GM23338 (cell line): ENCODE results near the gene MPPED1. TPM values are rescaled to one million over a fixed set of nuclear protein-coding genes. Genes with fewer than 3 reads are reported as not detected.

ENCODE experiments used
- ATAC-seq: fragments of 200-7000 bp; cut with Tn5 transposase; 3 replicates; pipeline ENCODE4 v1.9.1; 2020
- DNase-seq: peaks from one replicate; pipeline ENCODE4 v3.0.0-alpha.2; 2015; ENCODE audit warnings: low spot score
- H2AFZ ChIP-seq: fragments of 200-600 bp; sonication (generic); 2 replicates; pipeline ENCODE4 v1.8.0; 2016; ENCODE audit warnings: antibody characterized with exemption, mild to moderate bottlenecking, moderate library complexity
- H3F3A ChIP-seq: fragments of 200-600 bp; sonication (generic); replicated peaks from 2 replicates; pipeline ENCODE4 v1.8.0; 2017; ENCODE audit warnings: antibody characterized with exemption, mixed run types, low read depth
- H3K27ac ChIP-seq: fragments of 200-600 bp; sonication (generic); 2 replicates; pipeline ENCODE4 v1.6.1; 2016; ENCODE audit warnings: low read depth
- H3K27me3 ChIP-seq: fragments of 200-600 bp; sonication (generic); 2 replicates; pipeline ENCODE4 v1.8.0; 2016; ENCODE audit warnings: mild to moderate bottlenecking, mixed run types, moderate library complexity; ENCODE audit not compliant: insufficient read depth
- H3K36me3 ChIP-seq: fragments of 200-600 bp; sonication (generic); 2 replicates; pipeline ENCODE4 v1.8.0; 2016; ENCODE audit warnings: mild to moderate bottlenecking; ENCODE audit not compliant: insufficient read depth
- H3K4me1 ChIP-seq: fragments of 200-600 bp; sonication (generic); 2 replicates; pipeline ENCODE4 v1.8.0; 2016; ENCODE audit warnings: mild to moderate bottlenecking, moderate library complexity; ENCODE audit not compliant: insufficient read depth
- H3K4me2 ChIP-seq: fragments of 200-600 bp; sonication (generic); 2 replicates; pipeline ENCODE4 v1.7.1; 2017; ENCODE audit warnings: mixed run types
- H3K4me3 ChIP-seq: fragments of 200-600 bp; sonication (generic); 2 replicates; pipeline ENCODE4 v1.6.1; 2016; ENCODE audit warnings: mixed run types
- H3K79me2 ChIP-seq: fragments of 200-600 bp; sonication (generic); replicated peaks from 2 replicates; pipeline ENCODE4 v1.8.0; 2017; ENCODE audit warnings: mild to moderate bottlenecking; ENCODE audit not compliant: insufficient read depth
- H3K9me2 ChIP-seq: fragments of 200-600 bp; sonication (generic); 2 replicates; pipeline ENCODE4 v1.8.0; 2017; ENCODE audit not compliant: insufficient read depth
- H4K20me1 ChIP-seq: fragments of 200-600 bp; sonication (generic); replicated peaks from 2 replicates; pipeline ENCODE4 v1.8.0; 2017; ENCODE audit warnings: mild to moderate bottlenecking; ENCODE audit not compliant: insufficient read depth
- H3K27ac Mint-ChIP-seq: 2 replicates; pipeline ENCODE4 v1.8.0; 2020; ENCODE audit warnings: inconsistent platforms, mild to moderate bottlenecking, moderate library complexity, mixed read lengths
- H3K27me3 Mint-ChIP-seq: 3 replicates; pipeline ENCODE4 v1.8.0; 2022; ENCODE audit warnings: low read depth, mild to moderate bottlenecking, moderate library complexity, mixed read lengths, inconsistent platforms; ENCODE audit not compliant: insufficient read depth, poor library complexity
- H3K36me3 Mint-ChIP-seq: 3 replicates; pipeline ENCODE4 v1.8.0; 2021; ENCODE audit warnings: low read depth, mild to moderate bottlenecking, inconsistent platforms, moderate library complexity, mixed read lengths
- H3K4me1 Mint-ChIP-seq: 3 replicates; pipeline ENCODE4 v1.8.0; 2020; ENCODE audit warnings: mild to moderate bottlenecking, inconsistent platforms, mixed read lengths
- H3K4me3 Mint-ChIP-seq: 3 replicates; pipeline ENCODE4 v1.8.0; 2021; ENCODE audit warnings: moderate library complexity, mild to moderate bottlenecking, inconsistent platforms, mixed read lengths
- H3K9me3 Mint-ChIP-seq: 3 replicates; pipeline ENCODE4 v1.8.0; 2020; ENCODE audit warnings: moderate library complexity, mild to moderate bottlenecking, inconsistent platforms, mixed read lengths
- EZH2 ChIP-seq: fragments of 200-600 bp; sonication (generic); IDR thresholded peaks from one replicate; pipeline ENCODE4 v1.8.0; 2017; ENCODE audit warnings: antibody characterized with exemption, mild to moderate bottlenecking, low read depth; ENCODE audit not compliant: unreplicated experiment
- EZH2phosphoT487 ChIP-seq: fragments of 200-600 bp; sonication (generic); IDR thresholded peaks from one replicate; pipeline ENCODE4 v1.8.1; 2018; ENCODE audit warnings: antibody characterized with exemption; ENCODE audit not compliant: unreplicated experiment
- JUNB ChIP-seq: IDR thresholded peaks from one replicate; pipeline ENCODE4 v1.6.1; 2016; ENCODE audit warnings: antibody characterized with exemption; ENCODE audit not compliant: unreplicated experiment
- NANOG ChIP-seq: IDR thresholded peaks from 2 replicates; pipeline ENCODE4 v1.6.1; 2016; ENCODE audit warnings: antibody characterized with exemption, borderline replicate concordance
- POLR2AphosphoS5 ChIP-seq: IDR thresholded peaks from 2 replicates; pipeline ENCODE4 v1.6.1; 2016; ENCODE audit warnings: antibody characterized with exemption, low read depth
- STAT1 ChIP-seq: IDR thresholded peaks from one replicate; pipeline ENCODE4 v1.6.1; 2016; ENCODE audit warnings: antibody characterized with exemption; ENCODE audit not compliant: unreplicated experiment
- ZNF114 ChIP-seq: fragments of 250-450 bp; sonication (Bioruptor Pico); IDR thresholded peaks from 2 replicates; pipeline ENCODE4 v1.5.0; 2020; ENCODE audit warnings: mild to moderate bottlenecking, moderate library complexity
- polyA plus RNA-seq: library from polyadenylated mRNA; unstranded; fragments of >200 nt; fragmentation: Nextera tagmentation; extraction: Ambion mirVana; gene quantifications from 2 replicates; pipeline ENCODE4 v1.2.1, GENCODE V29; 2016
- total RNA-seq: library from RNA; depleted of rRNA; stranded (reverse); fragments of >200 nt; shearing (Covaris generic); gene quantifications from 2 replicates; pipeline ENCODE4 v1.2.3, GENCODE V29; 2014
- TF ChIP-seq, protein P1 (sequence below): fragments of 250-450 bp; sonication (Bioruptor Pico); IDR thresholded peaks from 2 replicates; pipeline ENCODE4 v1.5.0; 2020; ENCODE audit warnings: mild to moderate bottlenecking, moderate library complexity
- TF ChIP-seq, protein P2 (sequence below): IDR thresholded peaks from one replicate; pipeline ENCODE4 v1.6.1; 2018; ENCODE audit warnings: antibody characterized with exemption; ENCODE audit not compliant: unreplicated experiment
- TF ChIP-seq, protein P3 (sequence below), 2 experiments: fragments of 200-600 bp in 1 of 2; sonication (generic) in 1 of 2; conservative IDR thresholded peaks; 2 replicates each; pipeline versions ENCODE4 v1.5.1 to v1.6.1; 2016 to 2017; ENCODE audit warnings: antibody characterized with exemption in 2 of 2, low read depth in 2 of 2, mild to moderate bottlenecking in 2 of 2, moderate library complexity in 1 of 2

MPPED1 gene
- total and polyA plus RNA-seq, 2 experiments from 2014 or later = 0.56 TPM; not detected in 1

DNA sequence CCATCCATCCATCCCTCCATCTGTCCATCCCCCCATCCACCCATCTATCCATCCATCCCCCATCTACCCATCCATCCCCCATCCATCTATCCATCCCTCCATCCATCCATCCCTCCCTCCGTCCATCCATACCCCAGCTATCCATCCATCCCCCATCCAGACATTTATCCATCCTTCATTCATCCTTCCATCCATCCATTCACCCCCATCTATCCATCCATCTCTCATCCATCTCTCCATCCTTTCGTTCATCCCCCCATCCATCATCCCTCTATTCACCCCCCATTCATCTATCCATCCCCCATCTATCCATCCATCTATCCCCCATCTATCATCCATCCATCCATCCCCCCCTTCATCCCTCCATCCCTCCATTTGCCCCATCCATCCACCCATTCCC lies 97.5 kb downstream of the MPPED1 start:
- Histone ChIP-seq H3K4me2 (no peak overlapping the region), H3K27ac (no peak overlapping the region), H3K9me2 (peaks cover 9% of the 10 kb centered on the region; the same call in 1 of the 2 replicates), H3K79me2 (no peaks in the 10 kb centered on the region), H3K36me3 (no peaks in the 10 kb centered on the region), H4K20me1 (no peaks in the 10 kb centered on the region), H3F3A (no peaks in the 10 kb centered on the region), H3K27me3 (no peaks in the 10 kb centered on the region), H3K4me1 (no peaks in the 10 kb centered on the region), H2AFZ (no peak overlapping the region), H3K4me3 (no peak overlapping the region)
- no peak for ATAC-seq
- TF ChIP-seq ZNF114 (CRISPR knock-in tag) = no peak
- TF ChIP-seq POLR2AphosphoS5 = no peak
- TF ChIP-seq EZH2 = no peak
- TF ChIP-seq, protein P1, sequence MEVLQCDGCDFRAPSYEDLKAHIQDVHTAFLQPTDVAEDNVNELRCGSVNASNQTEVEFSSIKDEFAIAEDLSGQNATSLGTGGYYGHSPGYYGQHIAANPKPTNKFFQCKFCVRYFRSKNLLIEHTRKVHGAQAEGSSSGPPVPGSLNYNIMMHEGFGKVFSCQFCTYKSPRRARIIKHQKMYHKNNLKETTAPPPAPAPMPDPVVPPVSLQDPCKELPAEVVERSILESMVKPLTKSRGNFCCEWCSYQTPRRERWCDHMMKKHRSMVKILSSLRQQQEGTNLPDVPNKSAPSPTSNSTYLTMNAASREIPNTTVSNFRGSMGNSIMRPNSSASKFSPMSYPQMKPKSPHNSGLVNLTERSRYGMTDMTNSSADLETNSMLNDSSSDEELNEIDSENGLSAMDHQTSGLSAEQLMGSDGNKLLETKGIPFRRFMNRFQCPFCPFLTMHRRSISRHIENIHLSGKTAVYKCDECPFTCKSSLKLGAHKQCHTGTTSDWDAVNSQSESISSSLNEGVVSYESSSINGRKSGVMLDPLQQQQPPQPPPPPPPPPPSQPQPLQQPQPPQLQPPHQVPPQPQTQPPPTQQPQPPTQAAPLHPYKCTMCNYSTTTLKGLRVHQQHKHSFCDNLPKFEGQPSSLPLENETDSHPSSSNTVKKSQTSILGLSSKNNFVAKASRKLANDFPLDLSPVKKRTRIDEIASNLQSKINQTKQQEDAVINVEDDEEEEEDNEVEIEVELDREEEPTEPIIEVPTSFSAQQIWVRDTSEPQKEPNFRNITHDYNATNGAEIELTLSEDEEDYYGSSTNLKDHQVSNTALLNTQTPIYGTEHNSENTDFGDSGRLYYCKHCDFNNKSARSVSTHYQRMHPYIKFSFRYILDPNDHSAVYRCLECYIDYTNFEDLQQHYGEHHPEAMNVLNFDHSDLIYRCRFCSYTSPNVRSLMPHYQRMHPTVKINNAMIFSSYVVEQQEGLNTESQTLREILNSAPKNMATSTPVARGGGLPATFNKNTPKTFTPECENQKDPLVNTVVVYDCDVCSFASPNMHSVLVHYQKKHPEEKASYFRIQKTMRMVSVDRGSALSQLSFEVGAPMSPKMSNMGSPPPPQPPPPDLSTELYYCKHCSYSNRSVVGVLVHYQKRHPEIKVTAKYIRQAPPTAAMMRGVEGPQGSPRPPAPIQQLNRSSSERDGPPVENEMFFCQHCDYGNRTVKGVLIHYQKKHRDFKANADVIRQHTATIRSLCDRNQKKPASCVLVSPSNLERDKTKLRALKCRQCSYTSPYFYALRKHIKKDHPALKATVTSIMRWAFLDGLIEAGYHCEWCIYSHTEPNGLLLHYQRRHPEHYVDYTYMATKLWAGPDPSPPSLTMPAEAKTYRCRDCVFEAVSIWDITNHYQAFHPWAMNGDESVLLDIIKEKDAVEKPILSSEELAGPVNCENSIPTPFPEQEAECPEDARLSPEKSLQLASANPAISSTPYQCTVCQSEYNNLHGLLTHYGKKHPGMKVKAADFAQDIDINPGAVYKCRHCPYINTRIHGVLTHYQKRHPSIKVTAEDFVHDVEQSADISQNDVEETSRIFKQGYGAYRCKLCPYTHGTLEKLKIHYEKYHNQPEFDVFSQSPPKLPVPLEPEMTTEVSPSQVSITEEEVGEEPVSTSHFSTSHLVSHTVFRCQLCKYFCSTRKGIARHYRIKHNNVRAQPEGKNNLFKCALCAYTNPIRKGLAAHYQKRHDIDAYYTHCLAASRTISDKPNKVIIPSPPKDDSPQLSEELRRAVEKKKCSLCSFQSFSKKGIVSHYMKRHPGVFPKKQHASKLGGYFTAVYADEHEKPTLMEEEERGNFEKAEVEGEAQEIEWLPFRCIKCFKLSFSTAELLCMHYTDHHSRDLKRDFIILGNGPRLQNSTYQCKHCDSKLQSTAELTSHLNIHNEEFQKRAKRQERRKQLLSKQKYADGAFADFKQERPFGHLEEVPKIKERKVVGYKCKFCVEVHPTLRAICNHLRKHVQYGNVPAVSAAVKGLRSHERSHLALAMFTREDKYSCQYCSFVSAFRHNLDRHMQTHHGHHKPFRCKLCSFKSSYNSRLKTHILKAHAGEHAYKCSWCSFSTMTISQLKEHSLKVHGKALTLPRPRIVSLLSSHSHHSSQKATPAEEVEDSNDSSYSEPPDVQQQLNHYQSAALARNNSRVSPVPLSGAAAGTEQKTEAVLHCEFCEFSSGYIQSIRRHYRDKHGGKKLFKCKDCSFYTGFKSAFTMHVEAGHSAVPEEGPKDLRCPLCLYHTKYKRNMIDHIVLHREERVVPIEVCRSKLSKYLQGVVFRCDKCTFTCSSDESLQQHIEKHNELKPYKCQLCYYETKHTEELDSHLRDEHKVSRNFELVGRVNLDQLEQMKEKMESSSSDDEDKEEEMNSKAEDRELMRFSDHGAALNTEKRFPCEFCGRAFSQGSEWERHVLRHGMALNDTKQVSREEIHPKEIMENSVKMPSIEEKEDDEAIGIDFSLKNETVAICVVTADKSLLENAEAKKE = no peak
- TF ChIP-seq STAT1 = no peak
- TF ChIP-seq NANOG = no peak
- TF ChIP-seq, protein P2, sequence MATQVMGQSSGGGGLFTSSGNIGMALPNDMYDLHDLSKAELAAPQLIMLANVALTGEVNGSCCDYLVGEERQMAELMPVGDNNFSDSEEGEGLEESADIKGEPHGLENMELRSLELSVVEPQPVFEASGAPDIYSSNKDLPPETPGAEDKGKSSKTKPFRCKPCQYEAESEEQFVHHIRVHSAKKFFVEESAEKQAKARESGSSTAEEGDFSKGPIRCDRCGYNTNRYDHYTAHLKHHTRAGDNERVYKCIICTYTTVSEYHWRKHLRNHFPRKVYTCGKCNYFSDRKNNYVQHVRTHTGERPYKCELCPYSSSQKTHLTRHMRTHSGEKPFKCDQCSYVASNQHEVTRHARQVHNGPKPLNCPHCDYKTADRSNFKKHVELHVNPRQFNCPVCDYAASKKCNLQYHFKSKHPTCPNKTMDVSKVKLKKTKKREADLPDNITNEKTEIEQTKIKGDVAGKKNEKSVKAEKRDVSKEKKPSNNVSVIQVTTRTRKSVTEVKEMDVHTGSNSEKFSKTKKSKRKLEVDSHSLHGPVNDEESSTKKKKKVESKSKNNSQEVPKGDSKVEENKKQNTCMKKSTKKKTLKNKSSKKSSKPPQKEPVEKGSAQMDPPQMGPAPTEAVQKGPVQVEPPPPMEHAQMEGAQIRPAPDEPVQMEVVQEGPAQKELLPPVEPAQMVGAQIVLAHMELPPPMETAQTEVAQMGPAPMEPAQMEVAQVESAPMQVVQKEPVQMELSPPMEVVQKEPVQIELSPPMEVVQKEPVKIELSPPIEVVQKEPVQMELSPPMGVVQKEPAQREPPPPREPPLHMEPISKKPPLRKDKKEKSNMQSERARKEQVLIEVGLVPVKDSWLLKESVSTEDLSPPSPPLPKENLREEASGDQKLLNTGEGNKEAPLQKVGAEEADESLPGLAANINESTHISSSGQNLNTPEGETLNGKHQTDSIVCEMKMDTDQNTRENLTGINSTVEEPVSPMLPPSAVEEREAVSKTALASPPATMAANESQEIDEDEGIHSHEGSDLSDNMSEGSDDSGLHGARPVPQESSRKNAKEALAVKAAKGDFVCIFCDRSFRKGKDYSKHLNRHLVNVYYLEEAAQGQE = no peak
- TF ChIP-seq EZH2phosphoT487 = no peak
- TF ChIP-seq, protein P3, sequence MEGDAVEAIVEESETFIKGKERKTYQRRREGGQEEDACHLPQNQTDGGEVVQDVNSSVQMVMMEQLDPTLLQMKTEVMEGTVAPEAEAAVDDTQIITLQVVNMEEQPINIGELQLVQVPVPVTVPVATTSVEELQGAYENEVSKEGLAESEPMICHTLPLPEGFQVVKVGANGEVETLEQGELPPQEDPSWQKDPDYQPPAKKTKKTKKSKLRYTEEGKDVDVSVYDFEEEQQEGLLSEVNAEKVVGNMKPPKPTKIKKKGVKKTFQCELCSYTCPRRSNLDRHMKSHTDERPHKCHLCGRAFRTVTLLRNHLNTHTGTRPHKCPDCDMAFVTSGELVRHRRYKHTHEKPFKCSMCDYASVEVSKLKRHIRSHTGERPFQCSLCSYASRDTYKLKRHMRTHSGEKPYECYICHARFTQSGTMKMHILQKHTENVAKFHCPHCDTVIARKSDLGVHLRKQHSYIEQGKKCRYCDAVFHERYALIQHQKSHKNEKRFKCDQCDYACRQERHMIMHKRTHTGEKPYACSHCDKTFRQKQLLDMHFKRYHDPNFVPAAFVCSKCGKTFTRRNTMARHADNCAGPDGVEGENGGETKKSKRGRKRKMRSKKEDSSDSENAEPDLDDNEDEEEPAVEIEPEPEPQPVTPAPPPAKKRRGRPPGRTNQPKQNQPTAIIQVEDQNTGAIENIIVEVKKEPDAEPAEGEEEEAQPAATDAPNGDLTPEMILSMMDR (conservative IDR thresholded peaks at IDR 0.05; ENCODE audit: low read depth in 2 of 2) = no peak
- TF ChIP-seq JUNB = no peak
- Mint-ChIP-seq H3K27ac (no peak overlapping the region), H3K9me3 (peaks cover 4% of the 10 kb centered on the region; the same call in 1 of the 3 replicates), H3K4me3 (no peak overlapping the region), H3K27me3 (peaks cover 6% of the 10 kb centered on the region), H3K36me3 (no peaks in the 10 kb centered on the region), H3K4me1 (no peaks in the 10 kb centered on the region)
- no peak for DNase-seq
